ENCODE data around the gene ALG9.

ALG9 gene

GRCh38 chr11:111812211-111812610 lies 59.2 kb downstream of the ALG9 start:
- Histone ChIP-seq H4K20me1 (ENCODE audit: insufficient read depth, low read length) (no peaks in the 10 kb centered on the region), H3K27me3 (ENCODE audit: low read depth, low read length) (no peaks in the 10 kb centered on the region), H3K4me3 (ENCODE audit: low read length) (no peak overlapping the region), H2AFZ (ENCODE audit: low read depth, low read length) (no peak overlapping the region), H3K27ac (ENCODE audit: low read length) (no peak overlapping the region), H3K9me3 (ENCODE audit: insufficient read depth, low read length) (no peaks in the 10 kb centered on the region), H3K79me2 (ENCODE audit: low read length) (no peaks in the 10 kb centered on the region), H3K9ac (ENCODE audit: low read length) (no peak overlapping the region), H3K4me1 (ENCODE audit: low read length) (no peaks in the 10 kb centered on the region), H3K4me2 (ENCODE audit: low read length) (no peak overlapping the region), H3K36me3 (replicated peaks; ENCODE audit: low read depth, low read length) (peaks cover 22% of the 10 kb centered on the region)
- TF ChIP-seq EZH2phosphoT487 (IDR thresholded peaks at IDR 0.05; ENCODE audit: low read depth) (no peak), CTCF (IDR thresholded peaks at IDR 0.05; ENCODE audit: low read depth, low read length) (no peak)

DNA sequence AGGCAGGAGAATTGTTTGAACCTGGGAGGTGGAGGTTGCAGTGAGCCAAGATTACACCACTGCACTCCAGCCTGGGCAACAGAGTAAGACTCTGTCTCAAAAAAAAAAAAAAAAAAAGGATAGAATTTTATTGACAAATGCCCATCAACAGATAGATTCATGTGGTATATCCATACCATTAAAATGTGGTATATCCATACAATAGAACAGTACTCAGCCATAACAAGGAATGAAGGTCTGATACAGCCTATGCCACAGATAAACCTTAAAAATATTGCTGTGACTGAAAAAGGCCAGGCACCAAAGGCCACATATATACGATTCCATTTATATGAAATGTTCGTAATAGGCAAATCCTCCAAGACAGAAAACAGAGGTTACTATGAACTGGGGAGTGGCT lies 59.9 kb downstream of the ALG9 start:
- H3K4me3 ChIP-seq (ENCODE audit: low read length), result no peak overlapping the region
- H3K9me3 ChIP-seq (ENCODE audit: insufficient read depth, low read length), result no peaks in the 10 kb centered on the region
- no peak overlapping the region for H3K9ac ChIP-seq (ENCODE audit: low read length)
- no peaks in the 10 kb centered on the region for H3K79me2 ChIP-seq (ENCODE audit: low read length)
- H4K20me1 ChIP-seq (ENCODE audit: insufficient read depth, low read length), result no peaks in the 10 kb centered on the region
- H3K4me1 ChIP-seq (ENCODE audit: low read length), result no peaks in the 10 kb centered on the region
- no peak overlapping the region for H3K27ac ChIP-seq (ENCODE audit: low read length)
- peaks cover 22% of the 10 kb centered on the region for H3K36me3 ChIP-seq (replicated peaks; ENCODE audit: low read depth, low read length)
- H2AFZ ChIP-seq (ENCODE audit: low read depth, low read length), result no peak overlapping the region
- no peaks in the 10 kb centered on the region for H3K27me3 ChIP-seq (ENCODE audit: low read depth, low read length)
- H3K4me2 ChIP-seq (ENCODE audit: low read length), result no peak overlapping the region
- TF ChIP-seq EZH2phosphoT487 (IDR thresholded peaks at IDR 0.05; ENCODE audit: low read depth) (no peak), CTCF (IDR thresholded peaks at IDR 0.05; ENCODE audit: low read depth, low read length) (no peak)

DNA sequence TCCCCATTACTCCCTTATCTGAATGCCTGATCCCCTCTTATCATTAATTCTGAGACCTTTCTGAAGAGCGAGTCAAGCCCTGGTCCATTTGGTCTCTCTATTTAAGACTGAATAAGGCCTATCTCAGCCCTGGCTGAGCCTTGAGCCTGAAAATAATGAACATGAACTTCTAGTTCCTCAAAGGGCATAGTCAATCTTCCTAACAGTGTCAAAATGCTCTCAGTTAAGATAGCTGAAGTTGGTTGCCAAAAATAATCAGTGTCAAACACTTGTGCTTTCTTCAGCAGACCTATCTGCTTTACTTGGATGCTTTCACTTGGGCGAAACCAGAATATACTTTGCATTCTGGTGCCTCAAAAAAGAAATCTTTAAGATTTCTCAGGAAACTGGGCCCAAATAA lies 62.5 kb downstream of the ALG9 start:
- Histone ChIP-seq H3K27me3 (ENCODE audit: low read depth, low read length) (no peaks in the 10 kb centered on the region), H3K4me1 (ENCODE audit: low read length) (no peaks in the 10 kb centered on the region), H3K4me2 (ENCODE audit: low read length) (no peak overlapping the region), H4K20me1 (ENCODE audit: insufficient read depth, low read length) (no peaks in the 10 kb centered on the region), H2AFZ (ENCODE audit: low read depth, low read length) (no peak overlapping the region), H3K4me3 (ENCODE audit: low read length) (no peak overlapping the region), H3K79me2 (ENCODE audit: low read length) (no peaks in the 10 kb centered on the region), H3K9me3 (ENCODE audit: insufficient read depth, low read length) (no peaks in the 10 kb centered on the region), H3K27ac (ENCODE audit: low read length) (no peak overlapping the region), H3K36me3 (replicated peaks; ENCODE audit: low read depth, low read length) (peaks cover 30% of the 10 kb centered on the region), H3K9ac (ENCODE audit: low read length) (no peak overlapping the region)
- TF ChIP-seq EZH2phosphoT487 (IDR thresholded peaks at IDR 0.05; ENCODE audit: low read depth) (no peak), CTCF (IDR thresholded peaks at IDR 0.05; ENCODE audit: low read depth, low read length) (no peak)

GRCh38 chr11:111808063-111808588 lies 63.3 kb downstream of the ALG9 start:
- H3K27me3 ChIP-seq (ENCODE audit: low read depth, low read length), result no peaks in the 10 kb centered on the region
- peaks cover 30% of the 10 kb centered on the region for H3K36me3 ChIP-seq (replicated peaks; ENCODE audit: low read depth, low read length)

More at GRCh38 chr11:111808063-111808588, 63.3 kb downstream of the ALG9 start:
- Histone ChIP-seq H3K9me3 (ENCODE audit: insufficient read depth, low read length) (no peaks in the 10 kb centered on the region), H3K4me2 (ENCODE audit: low read length) (no peak overlapping the region), H3K4me1 (ENCODE audit: low read length) (no peaks in the 10 kb centered on the region), H4K20me1 (ENCODE audit: insufficient read depth, low read length) (no peaks in the 10 kb centered on the region), H3K4me3 (ENCODE audit: low read length) (no peak overlapping the region), H3K79me2 (ENCODE audit: low read length) (no peaks in the 10 kb centered on the region), H3K9ac (ENCODE audit: low read length) (no peak overlapping the region), H2AFZ (ENCODE audit: low read depth, low read length) (no peak overlapping the region), H3K27ac (ENCODE audit: low read length) (no peak overlapping the region)
- TF ChIP-seq EZH2phosphoT487 (IDR thresholded peaks at IDR 0.05; ENCODE audit: low read depth), result no peak
- TF ChIP-seq CTCF (IDR thresholded peaks at IDR 0.05; ENCODE audit: low read depth, low read length), result no peak
